Glomerular endothelial cell (primary cell): Measurements from ENCODE around the gene KRT33B. TPM values are rescaled to one million over a fixed set of nuclear protein-coding genes. Genes with fewer than 3 reads are reported as not detected.
"Not testable (repeated sequence)": the region's sequence is repeated elsewhere in the genome, so short reads cannot be mapped to it uniquely, and the experiment has no call there.

Source experiments
- DNase-seq: peaks from one replicate; pipeline ENCODE4 v3.0.0-alpha.2; 2011; ENCODE audit warnings: low read depth, low spot score; ENCODE audit errors: extremely low read depth
- total RNA-seq: library from RNA; depleted of rRNA; stranded (reverse); fragments of >200 nt; gene quantifications from 2 replicates; pipeline ENCODE4 v1.2.3, GENCODE V29; 2015

KRT33B gene
- not detected in 2 replicates for total RNA-seq

- DNase-seq, result no peak
Observed at GRCh38 chr17:41369713-41370112, at the start of gene KRT33B. TSS of gene KRT33B (minus strand) at chr17:41369813. CDS start at chr17:41369750, 63 bp downstream.

GRCh38 chr17:41418116-41418860 lies 48.7 kb upstream of the KRT33B start:
- DNase-seq, result no peak

- DNase-seq, result no peak
Observed at GRCh38 chr17:41417576-41418015, 48.0 kb upstream of the KRT33B start.

- DNase-seq, result no peak
Observed at GRCh38 chr17:41417127-41417526, 47.5 kb upstream of the KRT33B start.

GRCh38 chr17:41416479-41416878 lies 46.9 kb upstream of the KRT33B start:
- DNase-seq, result no peak

GRCh38 chr17:41415833-41416335 lies 46.3 kb upstream of the KRT33B start:
- no peak for DNase-seq

- no peak for DNase-seq
Observed at GRCh38 chr17:41415411-41415810, 45.8 kb upstream of the KRT33B start.

- no peak for DNase-seq
Observed at GRCh38 chr17:41413982-41414381, 44.4 kb upstream of the KRT33B start.

GRCh38 chr17:41413353-41413957 lies 43.8 kb upstream of the KRT33B start:
- no peak for DNase-seq

GRCh38 chr17:41411072-41411840 lies 41.6 kb upstream of the KRT33B start:
- no peak for DNase-seq

- DNase-seq, result no peak
Observed at GRCh38 chr17:41407226-41407625, 37.6 kb upstream of the KRT33B start.

- DNase-seq, result no peak
Observed at GRCh38 chr17:41406205-41406604, 36.6 kb upstream of the KRT33B start.

- peak; percentile 20 for DNase-seq
Observed at GRCh38 chr17:41404024-41404671, 34.5 kb upstream of the KRT33B start.

GRCh38 chr17:41403404-41404023 lies 33.9 kb upstream of the KRT33B start:
- DNase-seq, result peak; percentile 20

- DNase-seq, result no peak
Observed at GRCh38 chr17:41402161-41402560, 32.5 kb upstream of the KRT33B start.

GRCh38 chr17:41396996-41397660 lies 27.5 kb upstream of the KRT33B start, which contains the start of gene KRT31:
TSS of gene KRT31 (minus strand) at chr17:41397608. CDS start at chr17:41397539, 69 bp downstream.
- DNase-seq, result no peak

GRCh38 chr17:41396340-41396739 lies 26.7 kb upstream of the KRT33B start:
- DNase-seq, result no peak

GRCh38 chr17:41395611-41396010 lies 26.0 kb upstream of the KRT33B start:
- no peak for DNase-seq

GRCh38 chr17:41395044-41395443 lies 25.4 kb upstream of the KRT33B start:
- DNase-seq, result not testable (repeated sequence)
